ENCODE measurements around the gene IL36RN.

GRCh38 chr2:113039158-113039557, 19.8 kb upstream of the IL36RN start:
- no peak for TF ChIP-seq CTCF (IDR thresholded peaks at IDR 0.05)
- TF ChIP-seq POLR2A (IDR thresholded peaks at IDR 0.05): no peak

All from esophagus squamous epithelium (tissue), 4 donors.